ENCODE data around the gene PTPRK. TPM values are rescaled to one million over a fixed set of nuclear protein-coding genes. Genes with fewer than 3 reads are reported as not detected.
A peak's percentile ranks its signal among the peaks of the same experiment; 100 is the strongest.
"Not testable (repeated sequence)": the region's sequence is repeated elsewhere in the genome, so short reads cannot be mapped to it uniquely, and the experiment has no call there.

Gene PTPRK
- total RNA-seq, 2 donors from 2014 or later: 94.1 to 117 TPM

DNA sequence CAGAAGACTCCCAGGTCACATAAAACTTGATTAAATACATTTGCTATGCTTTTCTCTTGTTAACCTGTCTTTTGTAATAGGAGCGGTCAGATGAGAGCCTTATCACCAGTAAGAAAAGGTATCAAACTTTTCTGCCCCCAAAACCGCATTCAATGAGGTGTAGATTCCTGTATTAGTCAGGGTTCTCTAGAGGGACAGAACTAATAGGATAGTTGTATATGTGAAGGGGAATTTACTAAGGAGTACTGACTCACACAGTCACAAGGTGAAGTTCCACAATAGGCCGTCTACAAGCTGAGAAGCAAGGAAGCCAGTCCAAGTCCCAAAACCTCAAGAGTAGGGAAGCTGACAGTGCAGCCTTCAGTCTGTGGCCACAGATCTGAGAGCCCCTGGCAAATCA lies 32.7 kb downstream of the PTPRK start:
- H3K36me3 ChIP-seq: no peaks in the 10 kb centered on the region
- no peak for DNase-seq
- TF ChIP-seq CTCF (IDR thresholded peaks at IDR 0.05): no peak
- no peak overlapping the region for H3K27ac ChIP-seq
- H3K9me3 ChIP-seq: no peaks in the 10 kb centered on the region
- intact Hi-C loops (cut with DNase I): no loop called here
- H3K27me3 ChIP-seq: no peaks in the 10 kb centered on the region
- H3K9ac ChIP-seq (ENCODE audit: low read depth in 2 of 2, low read length in 2 of 2): no peak overlapping the region
- H3K4me1 ChIP-seq: peaks cover 5% of the 10 kb centered on the region
- H3K4me3 ChIP-seq: no peak overlapping the region

DNA sequence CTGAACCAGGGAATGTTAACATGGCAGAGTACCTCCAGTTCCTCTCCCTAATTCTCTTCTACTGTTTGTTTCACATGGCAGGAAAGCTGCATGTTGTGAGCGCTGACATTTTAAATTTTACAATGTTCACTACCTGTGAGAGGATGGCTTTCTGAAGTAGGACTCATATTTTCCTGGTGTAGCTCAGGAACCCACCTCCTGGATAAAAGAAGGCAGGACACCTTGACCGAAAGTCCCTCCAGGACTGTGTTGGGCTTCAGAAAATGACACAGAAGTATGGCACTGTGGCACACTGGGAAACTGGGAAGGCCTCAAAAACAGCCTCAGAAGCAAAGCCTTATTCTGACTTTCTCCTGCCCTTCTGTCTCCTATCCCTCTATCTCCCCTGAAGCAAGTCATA lies 33.3 kb downstream of the PTPRK start:
- TF ChIP-seq CTCF (IDR thresholded peaks at IDR 0.05): peak; percentile 23
- Histone ChIP-seq H3K4me1 (peaks cover 5% of the 10 kb centered on the region), H3K27ac (no peak overlapping the region), H3K4me3 (no peak overlapping the region), H3K36me3 (no peaks in the 10 kb centered on the region), H3K27me3 (no peaks in the 10 kb centered on the region), H3K9ac (ENCODE audit: low read depth in 2 of 2, low read length in 2 of 2) (no peak overlapping the region), H3K9me3 (no peaks in the 10 kb centered on the region)
- no peak for DNase-seq
- intact Hi-C loops (cut with DNase I): no loop called here

- H3K36me3 ChIP-seq; H3K27ac ChIP-seq; H3K9me3 ChIP-seq; H3K27me3 ChIP-seq; DNase-seq; H3K9ac ChIP-seq (ENCODE audit: low read depth in 2 of 2, low read length in 2 of 2); H3K4me3 ChIP-seq; H3K4me1 ChIP-seq; intact Hi-C loops (cut with DNase I): not testable (repeated sequence)
Observed at GRCh38 chr6:128486580-128486979, 33.8 kb downstream of the PTPRK start.

- Histone ChIP-seq H3K9ac (ENCODE audit: low read depth in 2 of 2, low read length in 2 of 2) (no peak overlapping the region), H3K27ac (no peak overlapping the region), H3K27me3 (no peaks in the 10 kb centered on the region)
Observed at GRCh38 chr6:128483472-128484135, 36.8 kb downstream of the PTPRK start.

DNA sequence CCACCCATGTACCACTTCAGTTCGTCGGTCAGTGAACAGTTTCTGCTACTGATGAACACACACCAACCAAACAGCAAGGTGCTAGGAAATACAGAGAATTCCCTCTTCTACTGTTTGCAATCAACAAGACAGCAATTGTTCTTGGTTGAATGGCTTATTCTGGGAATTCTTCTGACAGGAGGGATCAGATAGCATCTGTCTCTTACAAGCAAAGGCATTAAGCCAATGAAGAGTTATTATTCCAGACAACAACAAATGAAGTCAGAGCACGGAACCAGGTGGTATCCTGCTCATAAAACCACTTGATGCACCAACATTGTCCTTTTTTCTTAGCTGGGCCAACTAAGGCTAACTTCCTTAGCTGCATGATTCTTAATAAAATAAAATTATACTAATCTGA lies 37.8 kb downstream of the PTPRK start:
- intact Hi-C loops (cut with DNase I): no loop called here
- no peaks in the 10 kb centered on the region for H3K36me3 ChIP-seq
- no peak overlapping the region for H3K4me3 ChIP-seq
- H3K4me1 ChIP-seq: no peaks in the 10 kb centered on the region
- no peaks in the 10 kb centered on the region for H3K27me3 ChIP-seq
- TF ChIP-seq CTCF (IDR thresholded peaks at IDR 0.05): no peak
- no peak overlapping the region for H3K9ac ChIP-seq (ENCODE audit: low read depth in 2 of 2, low read length in 2 of 2)
- H3K27ac ChIP-seq: no peak overlapping the region
- DNase-seq: no peak
- no peaks in the 10 kb centered on the region for H3K9me3 ChIP-seq

More at GRCh38 chr6:128483472-128484135, 36.8 kb downstream of the PTPRK start:
- no peak for DNase-seq
- TF ChIP-seq CTCF (IDR thresholded peaks at IDR 0.05): no peak
- Histone ChIP-seq H3K4me1 (no peaks in the 10 kb centered on the region), H3K36me3 (no peaks in the 10 kb centered on the region), H3K4me3 (no peak overlapping the region), H3K9me3 (no peaks in the 10 kb centered on the region)
- intact Hi-C loops (cut with DNase I): no loop called here

GRCh38 chr6:128479991-128480390 lies 40.4 kb downstream of the PTPRK start:
- Histone ChIP-seq H3K9me3 (no peaks in the 10 kb centered on the region), H3K9ac (ENCODE audit: low read depth in 2 of 2, low read length in 2 of 2) (no peak overlapping the region), H3K36me3 (no peaks in the 10 kb centered on the region), H3K4me1 (no peaks in the 10 kb centered on the region), H3K27ac (no peak overlapping the region), H3K27me3 (no peaks in the 10 kb centered on the region), H3K4me3 (no peak overlapping the region)
- intact Hi-C loops (cut with DNase I): no loop called here
- TF ChIP-seq CTCF (IDR thresholded peaks at IDR 0.05): no peak
- no peak for DNase-seq

Data from colonic mucosa (tissue), 4 donors.